Stimulated activated CD8-positive, alpha-beta memory T cell treated with anti-CD3 and anti-CD28 coated beads, Interleukin-12 subunit alpha, Interleukin-12 subunit beta, amount 100 ng/mL, for 24 hours (primary cell): ENCODE measurements around the gene UNG.
A peak's percentile ranks its signal among the peaks of the same experiment; 100 is the strongest.
"Not testable (repeated sequence)": the region's sequence is repeated elsewhere in the genome, so short reads cannot be mapped to it uniquely, and the experiment has no call there.

Experiments used
- DNase-seq: peaks from one replicate; pipeline ENCODE4 v3.0.0-alpha.2; 2020; ENCODE audit errors: extremely low read depth

UNG gene

GRCh38 chr12:109097435-109098182 is at the start of gene UNG:
Gene UNG (plus strand): TSS chr12:109097597. CDS start chr12:109097680, 83 bp downstream.
- DNase-seq, result peak; percentile 93

GRCh38 chr12:109048706-109049105 is 48.7 kb upstream of the UNG start:
- DNase-seq, result not testable (repeated sequence)

GRCh38 chr12:109049794-109050193 is 47.6 kb upstream of the UNG start:
- DNase-seq, result not testable (repeated sequence)

GRCh38 chr12:109052097-109052413 is 45.3 kb upstream of the UNG start:
- DNase-seq, result no peak

GRCh38 chr12:109052414-109053323 is 44.7 kb upstream of the UNG start, which contains the start of gene USP30:
Gene USP30 (plus strand): TSS chr12:109052576. CDS start chr12:109052679, 103 bp downstream.
- DNase-seq, result peak; percentile 61

GRCh38 chr12:109053382-109054123 is 43.8 kb upstream of the UNG start:
- DNase-seq, result no peak

GRCh38 chr12:109054124-109054513 is 43.3 kb upstream of the UNG start:
- not testable (repeated sequence) for DNase-seq

- no peak for DNase-seq
Observed at GRCh38 chr12:109054520-109054919, 42.9 kb upstream of the UNG start.

GRCh38 chr12:109056891-109057290 is 40.5 kb upstream of the UNG start:
- DNase-seq, result no peak

- DNase-seq, result no peak
Observed at GRCh38 chr12:109057376-109057775, 40.0 kb upstream of the UNG start.

- no peak for DNase-seq
Observed at GRCh38 chr12:109058773-109059172, 38.6 kb upstream of the UNG start.

- no peak for DNase-seq
Observed at GRCh38 chr12:109064143-109064542, 33.3 kb upstream of the UNG start.

GRCh38 chr12:109065154-109065852 is 32.1 kb upstream of the UNG start:
- no peak for DNase-seq

- no peak for DNase-seq
Observed at GRCh38 chr12:109065853-109066193, 31.6 kb upstream of the UNG start.

- no peak for DNase-seq
Observed at GRCh38 chr12:109069307-109070271, 27.8 kb upstream of the UNG start.

GRCh38 chr12:109074866-109075265 is 22.5 kb upstream of the UNG start:
- no peak for DNase-seq

- no peak for DNase-seq
Observed at GRCh38 chr12:109082751-109083150, 14.6 kb upstream of the UNG start.

- DNase-seq, result no peak
Observed at GRCh38 chr12:109084425-109084824, 13.0 kb upstream of the UNG start.

- DNase-seq, result no peak
Observed at GRCh38 chr12:109085590-109085989, 11.8 kb upstream of the UNG start.

- no peak for DNase-seq
Observed at GRCh38 chr12:109087250-109087649, 10.1 kb upstream of the UNG start.
